K562 (cell line): ENCODE measurements around the gene LPCAT2. TPM values are rescaled to one million over a fixed set of nuclear protein-coding genes. Genes with fewer than 3 reads are reported as not detected.

Experiments
- ATAC-seq: fragments of 200-7000 bp; cut with Tn5 transposase; 3 replicates; pipeline ENCODE4 v1.9.1; 2020; ENCODE audit warnings: moderate library complexity
- BruUV-seq: library from RNA; stranded (reverse); fragments of 400-500 nt; replicated peaks from 2 replicates; lab custom pipeline; 2021; lab: Mats Ljungman, UMichigan
- CTCF ChIA-PET: fragments of 300-600 bp; formaldehyde crosslinking; extraction: SDS; loops from one replicate; lab custom pipeline; 2021; ENCODE audit warnings: low intra/inter-chr PET ratio; lab: Yijun Ruan, JAX
- POLR2A ChIA-PET: fragments of 300-600, 350-650 bp; sonication (Branson Sonifier 250); formaldehyde crosslinking; extraction: SDS; loops from one replicate; lab custom pipeline; 2021; ENCODE audit warnings: antibody characterized with exemption, inconsistent platforms; lab: Yijun Ruan, JAX
- DNase-seq, 4 experiments: peaks; one replicate each; pipeline versions ENCODE4 v3.0.0 to v3.0.0-alpha.2; 2011 to 2018; ENCODE audit warnings: low spot score in 3 of 4, mixed read lengths in 3 of 4; ENCODE audit errors: extremely low read depth in 1 of 4
- FAIRE-seq: peaks from 2 replicates; lab custom pipeline; 2011; peaks lifted over from hg19 to GRCh38; lab: Jason Lieb, UNC
- H2AFZ ChIP-seq: 2 replicates; pipeline ENCODE4 v1.6.0; 2011; ENCODE audit warnings: low read depth, low read length, control low read depth, inconsistent platforms
- H3K27ac ChIP-seq: fragments of 200-600 bp; 3 replicates; pipeline ENCODE4 v1.8.0; 2011; ENCODE audit warnings: low read depth, mild to moderate bottlenecking, control low read depth, inconsistent platforms, low read length, moderate library complexity, mixed read lengths; ENCODE audit errors: extremely low read depth
- H3K27me3 ChIP-seq, 2 experiments: fragments of 300-600 bp in 1 of 2; 2 replicates in 1 of 2; 3 replicates in 1 of 2; pipeline versions ENCODE4 v1.6.0 to v1.8.0; 2011; ENCODE audit warnings: inconsistent platforms in 2 of 2, low read length in 2 of 2, mild to moderate bottlenecking in 1 of 2, mixed read lengths in 1 of 2, moderate library complexity in 1 of 2; ENCODE audit not compliant: control insufficient read depth in 2 of 2, insufficient read depth in 2 of 2
- H3K36me3 ChIP-seq: fragments of 300-600 bp; 3 replicates; pipeline ENCODE4 v1.8.0; 2011; ENCODE audit warnings: mild to moderate bottlenecking, low read length, inconsistent platforms; ENCODE audit not compliant: control insufficient read depth, insufficient read depth
- H3K4me1 ChIP-seq, 2 experiments: fragments of 200-600 bp in 1 of 2; replicated peaks in 1 of 2; 2 replicates in 1 of 2; 3 replicates in 1 of 2; pipeline versions ENCODE4 v1.5.1 to v1.8.0; 2011; ENCODE audit warnings: inconsistent platforms in 2 of 2, low read length in 2 of 2, mild to moderate bottlenecking in 1 of 2, mixed read lengths in 1 of 2, moderate library complexity in 1 of 2; ENCODE audit not compliant: control insufficient read depth in 2 of 2, insufficient read depth in 2 of 2
- H3K4me2 ChIP-seq: 2 replicates; pipeline ENCODE4 v1.6.1; 2011; ENCODE audit warnings: low read length, control low read depth, inconsistent platforms, mixed read lengths; ENCODE audit not compliant: insufficient read depth
- H3K4me3 ChIP-seq: fragments of 200-600 bp; sonication (generic), shearing (Covaris generic); 2 replicates; pipeline ENCODE4 v1.5.1; 2016; ENCODE audit warnings: control low read depth, inconsistent platforms
- H3K79me2 ChIP-seq: fragments of 200-600 bp; 3 replicates; pipeline ENCODE4 v1.8.0; 2011; ENCODE audit warnings: low read length, inconsistent platforms; ENCODE audit not compliant: control insufficient read depth, insufficient read depth
- H3K9ac ChIP-seq, 2 experiments: 2 replicates each; pipeline versions ENCODE4 v1.6.0 to v1.6.1; 2011; ENCODE audit warnings: low read depth in 2 of 2, low read length in 2 of 2, control low read depth in 1 of 2, inconsistent platforms in 1 of 2, mild to moderate bottlenecking in 1 of 2, mixed read lengths in 1 of 2; ENCODE audit not compliant: insufficient read depth in 1 of 2
- H3K9me1 ChIP-seq: one replicate; pipeline ENCODE4 v1.6.0; 2011; ENCODE audit warnings: inconsistent platforms, mild to moderate bottlenecking, low read length, moderate library complexity; ENCODE audit not compliant: control insufficient read depth, insufficient read depth
- H3K9me3 ChIP-seq: replicated peaks from 2 replicates; pipeline ENCODE4 v1.5.1; 2011; ENCODE audit warnings: low read depth, low read length, inconsistent platforms; ENCODE audit not compliant: control insufficient read depth, insufficient read depth
- H4K20me1 ChIP-seq: replicated peaks from 2 replicates; pipeline ENCODE4 v1.6.1; 2011; ENCODE audit warnings: low read length, inconsistent platforms, mixed read lengths; ENCODE audit not compliant: control insufficient read depth, insufficient read depth
- CBX2 ChIP-seq: fragments of 200-600 bp; sonication (generic); IDR thresholded peaks from one replicate; pipeline ENCODE4 v1.6.1; 2012; ENCODE audit warnings: mild to moderate bottlenecking, low read length, inconsistent platforms; ENCODE audit not compliant: insufficient read depth, poor library complexity, severe bottlenecking
- ETV1 ChIP-seq: fragments of 450-650 bp; conservative IDR thresholded peaks from 2 replicates; pipeline ENCODE4 v1.6.1; 2016; ENCODE audit warnings: missing genetic modification characterization, control low read depth, low read depth, missing compliant biosample characterization
- FOS ChIP-seq: IDR thresholded peaks from 3 replicates; pipeline ENCODE4 v1.6.1; 2011; ENCODE audit not compliant: insufficient read length; ENCODE audit errors: extremely low read depth
- JUNB ChIP-seq: fragments of 450-650 bp; formaldehyde crosslinking; conservative IDR thresholded peaks from 2 replicates; pipeline ENCODE4 v1.4.0; 2020; ENCODE audit warnings: mild to moderate bottlenecking
- SAP30 ChIP-seq: fragments of 200-600 bp; sonication (generic); IDR thresholded peaks from 2 replicates; pipeline ENCODE4 v1.6.1; 2012; ENCODE audit warnings: borderline replicate concordance, low read depth, mild to moderate bottlenecking, moderate library complexity, low read length, control low read depth, inconsistent platforms; ENCODE audit not compliant: insufficient read depth, poor library complexity, severe bottlenecking
- ZNF263 ChIP-seq: sonication (generic); formaldehyde crosslinking; IDR thresholded peaks from 2 replicates; pipeline ENCODE4 v1.8.0; 2022; ENCODE audit warnings: mild to moderate bottlenecking, missing genetic modification reagents, borderline replicate concordance
- ZNF551 ChIP-seq: fragments of 250-450 bp; sonication (Bioruptor Pico); IDR thresholded peaks from 2 replicates; pipeline ENCODE4 v1.5.0; 2021; ENCODE audit warnings: mild to moderate bottlenecking, moderate library complexity
- WGBS: fragments of 100-300 bp; shearing (Covaris generic); methylation state at CpG from one replicate; pipeline ENCODE4 v1.1.6; 2016; ENCODE audit warnings: low coverage, mixed read lengths; ENCODE audit not compliant: insufficient coverage; ENCODE audit errors: missing lambda C conversion rate; 5-methylcytosine and 5-hydroxymethylcytosine counted together
- in situ Hi-C: fragments of 300-500 bp; cut with MboI; formaldehyde crosslinking; loops from 4 replicates; pipeline ENCODE4 v1.15.0; 2018; ENCODE audit warnings: inconsistent platforms, mixed read lengths
- intact Hi-C: fragments of 100-400 bp; cut with micrococcal nuclease; formaldehyde crosslinking; loops from 2 replicates; pipeline ENCODE4 v1.14.2; 2022
- polyA plus RNA-seq, 8 experiments: library from polyadenylated mRNA; depleted of rRNA in 4 of 8; stranded (reverse) in 5 of 8; unstranded in 3 of 8; fragments of >200 nt; fragmentation: Nextera tagmentation in 2 of 8; fragmentation: Illumina TruSeq in 1 of 8; extraction: Ambion mirVana in 2 of 8; extraction: Trizol in 1 of 8; gene quantifications; 2 replicates each; pipeline versions ENCODE4 v1.2.1 to v1.2.3, GENCODE V29; 2011 to 2014; ENCODE audit warnings: inconsistent platforms in 1 of 8, missing spikeins in 1 of 8
- total RNA-seq, 7 experiments: library from RNA; depleted of rRNA in 6 of 7; stranded (reverse); fragments of >200 nt in 6 of 7; fragmentation: Illumina TruSeq in 2 of 7; extraction: Trizol in 2 of 7; gene quantifications; 2 replicates each; pipeline versions ENCODE4 v1.2.1 to v1.2.3, GENCODE V29; 2011 to 2021; ENCODE audit warnings: low replicate concordance in 1 of 7
- TF ChIP-seq, protein P1 (sequence below), 2 experiments: fragments of 450-650 bp in 1 of 2; sonication (generic) in 1 of 2; formaldehyde crosslinking in 1 of 2; IDR thresholded peaks; 2 replicates each; pipeline versions ENCODE4 v1.7.1 to v1.9.0; 2016 to 2022; ENCODE audit warnings: inconsistent platforms in 1 of 2, mild to moderate bottlenecking in 1 of 2, missing genetic modification reagents in 1 of 2
- TF ChIP-seq, protein P2 (sequence below): fragments of 250-450 bp; sonication (Bioruptor Pico); IDR thresholded peaks from 2 replicates; pipeline ENCODE4 v1.8.0; 2021; ENCODE audit warnings: mild to moderate bottlenecking, moderate library complexity
- TF ChIP-seq, protein P3 (sequence below): IDR thresholded peaks from 2 replicates; pipeline ENCODE4 v1.6.1; 2011; ENCODE audit not compliant: insufficient read length; ENCODE audit errors: extremely low read depth

The LPCAT2 gene
- total and polyA plus RNA-seq, 9 of the 15 experiments (the other 6 are each of a cell fraction or from before 2014, with no cell fraction given), result 2.9 to 15.0 (median 7.3) TPM

- 0% methylated on average over 12 of the region's 12 CpGs for WGBS
- Histone ChIP-seq H3K9me1 (no peaks in the 10 kb centered on the region), H3K36me3 (no peaks in the 10 kb centered on the region), H3K4me3 (no peak overlapping the region), H3K79me2 (no peaks in the 10 kb centered on the region), H2AFZ (no peak overlapping the region), H3K27me3 (peaks cover 7 to 41% of the 10 kb centered on the region in 2 experiments; a peak in 3 of 5 replicates), H3K27ac (no peak overlapping the region), H3K4me2 (no peak overlapping the region), H3K9me3 (no peaks in the 10 kb centered on the region), H3K4me1 (no peaks in the 10 kb centered on the region), H3K9ac (no peak overlapping the region), H4K20me1 (no peaks in the 10 kb centered on the region; the same call in 1 of the 2 replicates)
- BruUV-seq, result no TSS peak
- in situ Hi-C loops (no loop called here), intact Hi-C loops (no loop called here)
- DNase-seq (no peak), ATAC-seq (no peak), FAIRE-seq (no peak)
- ChIA-PET POLR2A (interaction anchor here (0.6 kb wide), 1 partner anchor 9 kb away, joined by 3 read pairs; no protein-coding TSS in a partner anchor), CTCF (no interaction called here)
- TF ChIP-seq CBX2 (no peak), FOS (no peak), ZNF551 (CRISPR knock-in tag) (no peak), ETV1 (tag) (no peak), ZNF263 (CRISPR knock-in tag) (no peak), JUNB (no peak), SAP30 (no peak)
- TF ChIP-seq, protein P1, sequence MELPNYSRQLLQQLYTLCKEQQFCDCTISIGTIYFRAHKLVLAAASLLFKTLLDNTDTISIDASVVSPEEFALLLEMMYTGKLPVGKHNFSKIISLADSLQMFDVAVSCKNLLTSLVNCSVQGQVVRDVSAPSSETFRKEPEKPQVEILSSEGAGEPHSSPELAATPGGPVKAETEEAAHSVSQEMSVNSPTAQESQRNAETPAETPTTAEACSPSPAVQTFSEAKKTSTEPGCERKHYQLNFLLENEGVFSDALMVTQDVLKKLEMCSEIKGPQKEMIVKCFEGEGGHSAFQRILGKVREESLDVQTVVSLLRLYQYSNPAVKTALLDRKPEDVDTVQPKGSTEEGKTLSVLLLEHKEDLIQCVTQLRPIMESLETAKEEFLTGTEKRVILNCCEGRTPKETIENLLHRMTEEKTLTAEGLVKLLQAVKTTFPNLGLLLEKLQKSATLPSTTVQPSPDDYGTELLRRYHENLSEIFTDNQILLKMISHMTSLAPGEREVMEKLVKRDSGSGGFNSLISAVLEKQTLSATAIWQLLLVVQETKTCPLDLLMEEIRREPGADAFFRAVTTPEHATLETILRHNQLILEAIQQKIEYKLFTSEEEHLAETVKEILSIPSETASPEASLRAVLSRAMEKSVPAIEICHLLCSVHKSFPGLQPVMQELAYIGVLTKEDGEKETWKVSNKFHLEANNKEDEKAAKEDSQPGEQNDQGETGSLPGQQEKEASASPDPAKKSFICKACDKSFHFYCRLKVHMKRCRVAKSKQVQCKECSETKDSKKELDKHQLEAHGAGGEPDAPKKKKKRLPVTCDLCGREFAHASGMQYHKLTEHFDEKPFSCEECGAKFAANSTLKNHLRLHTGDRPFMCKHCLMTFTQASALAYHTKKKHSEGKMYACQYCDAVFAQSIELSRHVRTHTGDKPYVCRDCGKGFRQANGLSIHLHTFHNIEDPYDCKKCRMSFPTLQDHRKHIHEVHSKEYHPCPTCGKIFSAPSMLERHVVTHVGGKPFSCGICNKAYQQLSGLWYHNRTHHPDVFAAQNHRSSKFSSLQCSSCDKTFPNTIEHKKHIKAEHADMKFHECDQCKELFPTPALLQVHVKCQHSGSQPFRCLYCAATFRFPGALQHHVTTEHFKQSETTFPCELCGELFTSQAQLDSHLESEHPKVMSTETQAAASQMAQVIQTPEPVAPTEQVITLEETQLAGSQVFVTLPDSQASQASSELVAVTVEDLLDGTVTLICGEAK (IDR thresholded peaks at IDR 0.05), result no peak
- TF ChIP-seq, protein P1 (CRISPR knock-in tag; IDR thresholded peaks at IDR 0.05), result no peak
- TF ChIP-seq, protein P2, sequence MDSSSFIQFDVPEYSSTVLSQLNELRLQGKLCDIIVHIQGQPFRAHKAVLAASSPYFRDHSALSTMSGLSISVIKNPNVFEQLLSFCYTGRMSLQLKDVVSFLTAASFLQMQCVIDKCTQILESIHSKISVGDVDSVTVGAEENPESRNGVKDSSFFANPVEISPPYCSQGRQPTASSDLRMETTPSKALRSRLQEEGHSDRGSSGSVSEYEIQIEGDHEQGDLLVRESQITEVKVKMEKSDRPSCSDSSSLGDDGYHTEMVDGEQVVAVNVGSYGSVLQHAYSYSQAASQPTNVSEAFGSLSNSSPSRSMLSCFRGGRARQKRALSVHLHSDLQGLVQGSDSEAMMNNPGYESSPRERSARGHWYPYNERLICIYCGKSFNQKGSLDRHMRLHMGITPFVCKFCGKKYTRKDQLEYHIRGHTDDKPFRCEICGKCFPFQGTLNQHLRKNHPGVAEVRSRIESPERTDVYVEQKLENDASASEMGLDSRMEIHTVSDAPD (CRISPR knock-in tag), result no peak
- TF ChIP-seq, protein P3, sequence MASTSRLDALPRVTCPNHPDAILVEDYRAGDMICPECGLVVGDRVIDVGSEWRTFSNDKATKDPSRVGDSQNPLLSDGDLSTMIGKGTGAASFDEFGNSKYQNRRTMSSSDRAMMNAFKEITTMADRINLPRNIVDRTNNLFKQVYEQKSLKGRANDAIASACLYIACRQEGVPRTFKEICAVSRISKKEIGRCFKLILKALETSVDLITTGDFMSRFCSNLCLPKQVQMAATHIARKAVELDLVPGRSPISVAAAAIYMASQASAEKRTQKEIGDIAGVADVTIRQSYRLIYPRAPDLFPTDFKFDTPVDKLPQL, result no peak
These were observed 20.6 kb upstream of the LPCAT2 start for GRCh38 chr16:55488306-55488705.
